ENCODE data around the gene IRF2BP1.
"Not testable (repeated sequence)": the region's sequence is repeated elsewhere in the genome, so short reads cannot be mapped to it uniquely, and the experiment has no call there.

IRF2BP1 gene

GRCh38 chr19:45901912-45902650, 16.1 kb upstream of the IRF2BP1 start, which contains the start of gene MYPOP:
MYPOP (minus strand) TSS chr19:45902613; CDS start chr19:45901773, 840 bp downstream.
- no peak for DNase-seq

- no peak for DNase-seq
These were observed 15.5 kb upstream of the IRF2BP1 start for GRCh38 chr19:45901432-45901911.

DNA sequence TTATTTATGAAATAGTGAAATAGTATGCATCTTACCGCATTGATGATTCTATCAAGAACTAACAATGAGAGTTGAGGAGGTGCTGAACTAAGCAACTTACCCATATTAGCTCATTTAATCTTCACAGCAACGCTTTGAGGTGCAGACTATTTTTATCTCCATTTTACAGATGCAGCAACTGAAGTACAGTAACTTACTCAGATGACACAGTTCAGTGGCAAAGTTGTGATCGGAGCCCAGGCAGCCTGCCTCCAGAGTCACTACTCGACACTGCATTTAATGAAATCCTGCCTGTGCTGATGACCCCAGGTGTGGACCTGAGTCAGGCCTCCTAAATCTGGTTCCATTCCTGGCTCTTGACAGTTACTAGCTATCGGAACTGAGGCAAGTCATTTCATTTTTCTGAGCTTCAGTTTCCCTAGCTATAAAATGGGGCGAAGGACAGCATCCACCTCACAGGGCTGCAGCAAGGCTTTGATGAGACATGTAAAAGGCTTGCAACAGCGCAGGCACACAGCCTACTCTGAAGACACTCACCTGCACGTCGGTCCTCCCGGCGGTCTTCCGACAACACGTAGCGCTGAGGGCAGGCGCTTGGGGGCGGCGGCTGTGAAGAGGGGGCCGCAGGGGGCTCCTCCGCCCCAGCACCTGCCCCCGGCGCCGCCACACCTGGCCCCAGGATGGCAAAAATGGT, 14.9 kb upstream of the IRF2BP1 start:
- no peak for DNase-seq

DNA sequence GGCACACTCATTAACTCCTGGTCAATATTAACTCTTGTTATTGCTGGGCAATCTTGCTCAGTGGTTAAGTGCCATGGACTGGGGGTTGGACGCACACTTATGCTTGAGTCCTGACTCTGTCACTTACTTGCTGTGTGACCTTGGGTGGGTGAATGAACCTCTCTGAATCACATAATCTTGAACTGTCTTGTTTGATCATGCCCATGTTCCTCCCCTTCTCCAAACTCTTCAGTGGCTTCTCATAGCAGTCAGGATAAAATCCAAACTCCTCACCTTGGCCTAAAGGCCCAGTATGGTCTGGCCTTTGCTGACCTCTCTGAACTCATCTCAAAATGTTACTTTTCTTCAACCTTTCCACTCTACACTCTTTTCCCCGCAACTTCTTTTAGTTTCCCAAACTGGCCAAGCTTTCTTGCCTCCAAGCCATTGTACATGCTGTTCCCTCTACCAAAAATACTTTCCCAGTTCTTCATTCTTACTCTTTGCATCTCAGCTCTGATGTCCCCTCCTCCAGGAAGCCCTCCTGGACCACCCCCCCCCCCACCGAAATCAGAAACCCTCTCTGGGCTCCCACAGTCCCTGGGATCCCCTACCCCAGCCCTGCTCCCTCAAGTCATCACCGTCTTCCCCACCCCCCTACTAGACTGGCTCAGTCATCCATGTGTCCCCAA, 14.1 kb upstream of the IRF2BP1 start:
- DNase-seq, result no peak

DNA sequence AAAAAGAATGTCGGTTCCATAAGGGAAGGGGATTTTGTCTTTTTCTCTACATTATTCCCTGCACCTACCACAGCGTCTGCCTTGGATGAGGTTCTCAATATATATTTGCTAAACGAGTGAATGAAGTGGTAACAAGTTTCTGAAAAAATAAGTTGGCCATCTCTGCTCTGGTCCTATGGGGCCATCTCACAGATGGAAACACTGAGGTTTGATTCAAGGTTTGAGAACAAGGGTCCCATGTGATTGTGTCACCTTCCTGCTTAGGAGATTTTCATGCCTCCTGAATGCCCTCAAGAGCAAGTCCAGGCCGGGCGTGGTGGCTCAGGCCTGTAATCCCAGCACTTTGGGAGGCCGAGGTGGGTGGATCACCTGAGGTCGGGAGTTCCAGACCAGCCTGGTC, 13.3 kb upstream of the IRF2BP1 start:
- no peak for DNase-seq

DNA sequence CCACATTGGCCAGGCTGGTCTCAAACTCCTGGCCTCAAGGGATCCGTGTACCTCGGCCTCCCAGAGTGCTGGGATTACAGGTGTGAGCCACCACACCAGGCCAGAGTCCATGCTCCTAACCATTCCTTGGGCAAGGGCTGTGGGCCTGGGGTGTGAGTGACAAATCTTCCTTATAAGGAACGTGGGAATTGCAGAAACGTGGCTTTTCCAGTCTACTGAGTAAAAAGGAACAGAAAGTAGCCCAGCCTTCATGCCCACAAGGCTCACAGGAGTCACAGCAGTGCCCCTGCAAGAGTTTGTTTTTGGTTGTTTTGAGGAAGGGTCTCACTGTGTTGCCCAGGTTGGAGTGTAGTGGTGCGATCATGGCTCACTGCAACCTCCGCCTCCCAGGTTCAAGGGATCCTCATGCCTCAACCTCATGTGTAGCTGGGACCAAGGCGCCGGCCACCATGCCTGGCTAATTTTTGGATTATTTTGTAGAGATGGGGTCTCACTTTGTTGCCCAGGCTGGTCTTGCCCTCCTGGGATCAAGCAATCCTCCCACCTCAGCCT, 11.4 kb upstream of the IRF2BP1 start:
- DNase-seq, result no peak

GRCh38 chr19:45895983-45896599, 10.2 kb upstream of the IRF2BP1 start:
- not testable (repeated sequence) for DNase-seq

- no peak for DNase-seq
These were observed 9.6 kb upstream of the IRF2BP1 start for GRCh38 chr19:45895519-45895972.

DNA sequence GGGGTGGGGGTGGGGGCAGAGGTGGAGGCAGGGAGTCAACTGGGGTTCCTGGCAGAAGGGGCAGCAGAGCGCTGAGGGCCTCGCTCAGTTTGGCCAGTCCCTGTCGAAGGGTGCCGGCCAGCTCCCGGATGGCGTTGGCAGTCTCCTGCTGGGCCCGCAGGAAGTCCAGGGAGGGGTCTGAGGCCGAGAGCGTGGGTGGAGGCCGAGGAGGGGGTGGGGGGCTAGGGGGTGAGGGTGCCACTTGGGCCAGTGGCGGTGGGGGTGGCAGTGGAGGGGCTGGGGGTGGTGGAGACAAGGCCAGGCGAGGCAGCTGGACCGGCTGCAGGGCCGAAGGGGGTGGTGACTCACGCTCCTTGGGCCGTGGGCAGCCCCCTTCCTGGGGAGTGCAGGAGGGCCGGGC, 4.9 kb upstream of the IRF2BP1 start:
- DNase-seq, result no peak

DNA sequence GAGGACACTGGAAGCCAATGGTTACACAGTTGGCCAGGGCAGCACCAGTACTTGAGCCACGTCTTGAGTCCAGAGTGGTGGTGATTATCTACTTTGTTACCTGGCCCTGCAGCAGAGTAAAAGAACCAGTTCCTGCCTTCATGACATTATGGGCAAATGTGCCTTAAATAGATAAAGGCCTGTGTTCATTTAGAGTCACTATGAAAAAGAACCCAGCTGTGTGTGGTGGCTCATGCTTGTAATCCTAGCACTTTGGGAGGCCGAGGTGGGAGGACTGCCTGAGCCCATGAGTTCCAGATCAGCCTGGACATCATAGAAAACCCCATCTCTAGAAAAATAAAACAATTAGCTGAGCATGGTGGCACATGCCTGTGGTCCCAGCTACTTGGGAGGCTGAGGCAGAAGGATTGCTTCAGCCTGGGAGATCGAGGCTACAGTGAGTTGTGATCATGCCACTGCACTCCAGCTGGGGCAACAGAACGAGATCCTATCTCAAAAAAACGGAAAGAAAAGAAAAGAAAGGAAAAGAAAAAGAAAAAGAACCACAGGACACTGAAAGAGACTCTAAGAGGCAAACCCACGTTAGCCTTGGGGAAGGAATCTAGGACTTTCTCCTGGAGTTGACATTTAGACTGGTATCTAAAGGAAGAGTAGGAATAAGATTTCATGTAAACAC, 3.4 kb upstream of the IRF2BP1 start:
- no peak for DNase-seq

DNA sequence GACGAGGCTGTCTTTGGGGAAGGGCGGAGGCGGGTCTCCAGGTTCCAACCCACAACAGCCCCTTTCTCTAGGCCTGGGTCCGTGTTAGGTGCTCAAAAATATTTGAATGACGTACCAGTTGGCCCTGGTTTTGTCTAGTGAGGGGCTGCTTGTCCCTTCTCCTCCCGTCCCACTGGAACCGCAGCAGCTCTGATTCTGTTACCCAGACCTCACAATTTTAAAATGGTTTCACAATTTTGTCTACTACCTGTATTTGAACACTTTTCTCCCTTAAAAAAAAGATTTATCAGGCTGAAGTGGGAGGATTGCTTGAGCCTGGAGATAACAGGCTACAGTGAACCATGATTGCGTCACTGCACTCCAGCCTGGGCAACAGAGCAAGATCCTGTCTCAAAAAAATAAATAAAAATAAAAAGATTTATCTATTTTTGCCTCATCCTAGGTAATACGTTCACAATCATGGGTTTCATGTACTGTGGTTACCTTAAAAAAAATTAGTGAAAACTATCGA, 1.3 kb upstream of the IRF2BP1 start:
- no peak for DNase-seq

DNA sequence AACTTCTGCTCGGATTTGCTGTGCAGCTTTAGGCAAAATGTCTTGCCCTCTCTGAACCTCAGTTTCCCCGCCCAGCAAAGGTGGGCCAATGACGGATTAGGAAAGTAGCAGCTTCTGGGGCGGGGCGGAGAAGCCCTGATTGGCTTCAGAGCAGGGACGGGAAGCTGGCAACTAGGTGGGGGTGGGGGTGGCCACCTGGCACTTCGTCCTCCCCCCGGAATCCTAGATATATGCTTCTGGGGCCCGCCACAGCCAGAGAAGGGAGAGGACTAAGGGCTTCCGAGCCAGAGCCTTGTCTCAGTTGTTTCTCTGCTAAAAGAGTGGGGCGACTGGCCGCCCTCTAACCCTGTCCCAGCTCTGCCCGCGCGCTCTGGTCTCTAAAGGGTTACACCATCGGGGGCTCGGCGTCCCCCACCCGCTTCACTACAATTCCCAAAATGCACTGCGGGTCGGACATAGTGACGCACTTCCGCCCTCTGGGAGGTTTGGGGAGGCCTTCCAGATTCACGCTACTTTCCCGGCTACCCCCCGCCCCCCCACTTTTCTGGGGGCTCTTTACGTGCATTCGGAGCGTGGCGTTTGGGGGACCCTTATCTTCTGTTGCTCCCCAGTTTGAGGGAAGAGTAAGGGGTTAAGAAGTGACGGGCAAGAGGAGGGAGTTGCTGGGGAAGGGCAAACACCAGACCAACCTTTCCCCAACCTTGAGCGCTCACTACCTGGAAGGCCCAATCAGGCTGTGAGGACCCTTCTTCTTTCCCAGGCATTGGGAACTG, 672 bp upstream of the IRF2BP1 start:
- peak; percentile 87 for DNase-seq

DNA sequence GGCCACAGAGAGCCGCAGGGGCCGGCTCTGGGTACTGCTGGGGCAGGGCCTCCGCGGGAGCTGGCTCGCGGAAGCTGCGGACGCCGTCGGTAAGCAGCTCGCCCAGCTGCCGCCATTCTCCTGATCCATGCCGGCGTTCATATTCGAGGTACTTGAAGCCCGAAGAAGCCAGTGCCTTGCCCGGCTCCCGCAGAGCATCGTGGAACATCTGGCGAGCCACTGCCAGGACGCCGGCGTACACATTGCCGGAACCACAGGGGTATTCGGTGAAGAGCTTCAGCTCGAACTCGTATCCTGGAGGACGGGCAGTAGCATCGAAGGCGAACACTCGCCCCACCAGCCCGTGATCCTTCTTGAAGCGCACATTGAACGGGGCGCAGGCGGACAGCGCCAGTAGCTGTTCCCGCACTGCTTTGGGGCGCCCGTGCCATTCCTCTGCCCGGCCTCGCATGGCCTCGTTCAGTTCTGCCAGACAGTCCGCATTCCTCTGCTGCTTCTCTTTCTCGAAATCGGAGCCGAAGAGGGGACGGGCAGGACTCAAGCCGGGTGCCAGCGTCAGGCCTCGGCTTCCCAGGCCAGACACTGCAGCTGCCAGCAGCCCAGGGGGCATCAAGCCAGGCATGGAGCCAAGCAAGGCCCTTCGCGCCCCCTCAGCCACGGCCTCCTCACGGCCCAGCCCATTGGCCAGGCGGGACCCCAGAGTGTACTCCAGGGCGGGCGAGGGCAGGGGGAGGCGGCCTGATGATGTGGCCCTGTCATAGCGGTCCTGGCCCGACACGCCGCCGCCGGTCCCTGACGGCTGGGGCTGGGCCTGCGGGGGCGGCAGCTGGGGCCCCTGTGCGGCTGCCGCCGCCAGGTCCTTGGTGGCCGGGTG, 1.0 kb downstream of the IRF2BP1 start:
- DNase-seq, result no peak

DNA sequence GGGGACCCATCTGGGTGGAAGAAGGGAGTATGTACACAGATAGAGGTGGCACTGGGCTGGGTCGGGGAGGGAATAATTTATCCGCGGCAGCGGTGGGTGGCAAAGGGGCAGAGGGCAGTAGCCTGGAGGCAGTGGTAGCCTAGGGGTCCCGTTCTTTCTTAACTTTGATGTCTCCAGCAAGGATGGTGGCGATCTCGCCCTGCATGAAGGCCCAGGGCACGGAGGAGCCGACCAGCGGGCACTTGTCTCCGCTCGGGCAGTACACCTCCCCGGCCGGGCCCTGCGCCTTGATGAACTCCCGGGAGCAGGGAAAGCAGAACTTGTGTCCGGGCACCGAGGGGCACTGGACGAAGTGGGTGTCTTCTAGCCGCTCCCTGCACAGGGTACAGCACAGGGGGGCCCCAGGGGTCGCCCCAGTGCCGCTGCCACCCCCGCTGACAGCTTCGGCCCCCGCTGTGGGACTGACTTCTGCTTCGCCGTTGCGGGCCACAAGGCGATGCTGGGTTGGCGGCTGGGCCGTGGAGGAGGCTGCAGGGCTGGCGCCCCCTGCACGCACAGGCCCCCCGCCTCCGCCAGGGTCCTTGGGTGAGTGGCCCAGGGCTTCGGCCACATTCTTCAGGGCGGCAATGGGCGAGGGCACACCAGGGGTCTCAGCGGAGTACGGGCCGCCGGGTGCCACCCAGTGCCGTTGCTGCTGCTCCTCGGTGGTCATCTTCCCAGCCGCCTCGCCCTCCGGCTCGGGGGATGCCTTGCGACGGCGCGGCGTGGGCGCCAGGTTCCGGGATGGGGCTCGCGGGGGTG, 1.9 kb downstream of the IRF2BP1 start:
- no peak for DNase-seq

GRCh38 chr19:45883586-45883880, 2.4 kb downstream of the IRF2BP1 start:
- no peak for DNase-seq

DNA sequence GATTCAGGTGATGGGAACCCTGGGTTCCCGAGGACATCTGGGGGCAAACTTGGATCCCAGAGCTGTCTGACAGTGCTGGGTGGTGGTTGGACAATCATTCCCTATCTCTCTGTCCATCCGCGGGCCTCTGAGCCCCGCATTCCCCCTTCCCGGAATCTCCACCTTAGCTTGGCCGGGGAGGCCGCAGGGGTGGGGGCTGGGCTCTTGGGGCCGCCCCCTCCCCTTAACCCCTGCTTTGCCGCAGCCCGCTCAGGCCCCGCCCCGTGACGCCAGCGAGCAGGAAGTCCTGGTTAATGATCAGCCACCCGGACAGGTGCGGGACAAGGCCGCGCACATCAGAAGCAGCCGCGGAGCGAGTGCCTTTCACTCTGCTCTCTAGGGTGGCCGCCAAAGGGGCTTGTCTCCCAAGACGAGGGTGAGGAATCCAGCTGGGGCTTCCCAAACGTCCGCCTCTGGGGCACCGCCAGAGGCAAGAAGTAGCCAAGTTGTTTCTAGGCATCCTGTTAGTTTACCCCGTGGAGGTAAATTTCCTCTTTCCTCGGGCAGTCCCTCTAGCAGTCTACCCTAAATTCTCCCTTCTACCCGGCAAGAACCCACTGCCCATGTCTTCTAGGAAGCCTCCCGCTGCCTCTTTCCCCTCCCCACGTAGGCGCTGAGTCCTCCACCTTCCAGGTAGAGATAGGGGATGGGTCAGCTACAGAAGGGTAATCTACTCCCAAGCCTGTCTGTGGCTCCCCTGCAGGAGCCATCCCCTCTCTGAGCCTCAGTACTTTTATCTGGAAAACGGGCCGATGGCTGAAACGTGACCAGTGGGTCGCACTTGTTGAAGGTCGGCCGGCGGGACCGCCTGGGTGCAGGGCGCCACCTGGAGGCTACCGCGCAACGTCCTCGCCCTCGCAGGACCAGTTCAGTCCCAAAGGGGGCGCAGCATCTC, 3.0 kb downstream of the IRF2BP1 start:
- DNase-seq, result peak; percentile 50

GRCh38 chr19:45881909-45882528, 3.9 kb downstream of the IRF2BP1 start:
- DNase-seq, result no peak
